Activated CD8-positive, alpha-beta memory T cell treated with anti-CD3 and anti-CD28 coated beads, Interleukin-2, amount 50 U/mL, for 1 hour (primary cell): ENCODE results near the gene TRPM4.
"Not testable (repeated sequence)": the region's sequence is repeated elsewhere in the genome, so short reads cannot be mapped to it uniquely, and the experiment has no call there.

ENCODE experiments used
- DNase-seq: peaks from one replicate; pipeline ENCODE4 v3.0.0-alpha.2; 2020; ENCODE audit errors: extremely low read depth

The TRPM4 gene

GRCh38 chr19:49151267-49152118 lies 6.1 kb upstream of the TRPM4 start:
- no peak for DNase-seq

GRCh38 chr19:49152119-49152550 lies 5.5 kb upstream of the TRPM4 start:
- DNase-seq, result no peak

DNA sequence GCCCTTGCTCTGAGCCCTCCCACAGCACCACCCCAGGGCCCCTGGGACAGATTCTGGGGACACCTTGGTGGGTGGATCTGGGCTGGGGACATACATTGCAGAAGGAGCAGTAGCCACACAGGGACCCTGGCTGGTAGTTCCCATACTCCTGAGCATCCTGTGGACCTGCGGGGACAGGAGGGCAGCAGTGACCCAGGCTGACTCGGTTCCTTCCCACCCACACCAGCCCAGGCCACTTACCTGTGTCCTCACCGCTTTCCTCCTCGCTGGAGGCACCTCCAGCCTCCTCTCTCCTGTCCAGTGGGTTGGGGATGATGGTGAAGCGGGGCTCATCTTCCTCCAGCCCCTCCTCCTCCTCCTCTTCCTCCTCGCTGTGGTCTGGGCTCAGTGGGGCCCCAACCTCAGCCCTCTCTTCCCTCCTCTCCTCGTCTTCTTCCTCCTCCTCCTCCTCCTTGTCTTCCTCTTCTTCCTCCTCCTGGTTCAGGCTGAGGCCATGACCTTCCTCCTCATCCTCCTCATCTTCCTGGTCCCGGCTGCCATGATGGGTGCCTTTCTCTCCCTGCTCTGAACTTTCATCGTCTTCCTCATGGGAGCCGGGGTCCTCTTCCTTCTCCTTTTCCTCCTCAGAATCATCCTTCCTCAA lies 4.3 kb upstream of the TRPM4 start:
- DNase-seq, result no peak

DNA sequence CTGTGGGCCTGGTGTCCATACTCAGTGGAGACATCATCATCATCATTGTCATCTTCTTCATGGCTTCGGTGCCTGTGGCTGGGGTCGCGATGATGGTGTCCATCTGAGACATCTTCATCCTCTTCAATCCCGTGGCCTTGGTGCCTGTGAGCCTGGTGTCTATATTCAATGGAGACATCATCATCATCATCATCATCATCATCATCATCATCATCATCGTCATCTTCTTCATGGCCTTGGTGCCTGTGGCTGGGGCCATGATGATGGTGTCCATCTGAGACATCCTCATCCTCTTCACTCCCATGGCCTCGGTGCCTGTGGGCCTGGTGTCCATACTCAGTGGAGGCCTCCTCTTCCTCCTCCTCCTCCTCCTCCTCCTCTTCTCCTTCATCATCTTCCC lies 3.3 kb upstream of the TRPM4 start:
- no peak for DNase-seq

DNA sequence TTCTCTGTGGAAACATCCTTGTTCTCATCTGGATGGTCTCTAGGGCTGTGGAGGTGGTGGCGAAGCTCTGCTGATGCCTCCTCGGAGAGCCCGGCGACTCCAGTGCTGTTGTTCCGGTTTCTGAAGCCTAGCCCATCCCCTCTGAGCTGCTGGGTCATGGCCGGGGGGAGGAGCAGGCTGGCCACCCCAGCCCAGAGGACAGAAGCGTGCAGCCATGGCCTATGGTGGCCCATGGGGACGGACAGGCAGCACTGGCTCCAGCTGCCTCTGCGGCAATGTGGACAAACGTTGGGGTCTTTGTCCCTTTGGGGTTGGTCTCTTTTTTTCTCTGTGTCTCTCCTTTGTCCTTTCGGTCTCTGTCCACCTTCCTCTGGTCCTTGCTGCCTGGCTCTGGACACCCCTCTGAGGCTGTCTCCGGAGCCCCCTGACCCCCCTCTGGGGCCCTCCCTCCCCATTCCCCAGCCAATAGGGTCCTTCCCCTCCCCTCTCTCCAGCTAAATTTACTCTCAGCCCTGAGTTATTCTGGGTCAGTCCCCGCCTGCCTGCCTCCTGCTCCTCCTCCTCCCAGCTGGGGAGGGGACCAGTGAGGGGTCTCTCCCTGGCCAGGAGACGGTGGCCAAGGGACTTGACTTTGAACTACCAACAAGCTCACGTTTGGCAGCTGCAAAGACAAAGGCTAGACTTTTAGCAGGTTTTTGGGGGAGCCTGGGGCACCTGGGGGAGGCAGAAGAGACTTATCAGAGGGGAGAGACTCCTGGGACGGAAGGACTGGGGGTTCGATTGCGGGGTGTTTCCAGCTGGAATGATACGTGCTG lies 2.4 kb upstream of the TRPM4 start, which contains the start of gene HRC:
HRC (minus strand) TSS at position 392 of the 815 bp plus-strand sequence; CDS start at position 233, 159 bp downstream.
- no peak for DNase-seq

GRCh38 chr19:49155820-49156346 lies 1.7 kb upstream of the TRPM4 start:
- DNase-seq, result no peak

DNA sequence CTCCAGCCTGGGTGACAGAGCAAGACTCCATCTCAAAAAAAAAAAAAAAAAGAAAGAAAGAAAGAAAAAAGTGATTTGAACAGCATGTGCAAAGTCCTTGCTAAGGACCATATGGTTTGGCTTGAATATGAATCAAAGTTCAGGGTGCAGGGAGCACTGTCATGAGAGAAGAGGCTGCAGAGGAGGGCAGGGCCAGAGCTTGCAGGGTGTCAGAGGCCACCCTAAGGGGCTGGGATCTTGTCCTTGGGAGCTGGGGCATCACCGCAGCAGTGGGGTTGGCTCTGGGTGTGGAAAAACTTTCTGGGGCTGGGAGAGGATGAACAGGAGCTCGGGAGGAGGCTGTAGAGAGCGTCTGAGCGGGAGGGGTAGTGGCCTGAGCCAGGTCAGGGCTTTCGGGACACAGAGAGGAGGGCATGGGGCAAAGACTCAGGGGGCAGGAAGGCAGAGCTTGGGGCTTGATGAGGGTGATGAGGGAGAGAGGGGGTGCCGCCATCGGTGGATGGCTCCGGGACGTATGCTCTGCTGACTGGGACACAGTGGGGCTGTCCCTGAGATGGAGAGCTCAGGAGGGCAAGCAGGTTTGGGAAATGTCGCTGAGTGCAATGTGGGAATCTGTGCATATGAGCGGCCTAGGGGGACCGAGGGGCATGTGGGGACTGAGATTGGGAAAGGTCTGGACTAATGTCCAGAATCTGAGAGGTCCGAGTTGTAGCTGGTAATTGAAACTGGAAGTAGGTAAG lies 3.0 kb downstream of the TRPM4 start:
- DNase-seq, result no peak

DNA sequence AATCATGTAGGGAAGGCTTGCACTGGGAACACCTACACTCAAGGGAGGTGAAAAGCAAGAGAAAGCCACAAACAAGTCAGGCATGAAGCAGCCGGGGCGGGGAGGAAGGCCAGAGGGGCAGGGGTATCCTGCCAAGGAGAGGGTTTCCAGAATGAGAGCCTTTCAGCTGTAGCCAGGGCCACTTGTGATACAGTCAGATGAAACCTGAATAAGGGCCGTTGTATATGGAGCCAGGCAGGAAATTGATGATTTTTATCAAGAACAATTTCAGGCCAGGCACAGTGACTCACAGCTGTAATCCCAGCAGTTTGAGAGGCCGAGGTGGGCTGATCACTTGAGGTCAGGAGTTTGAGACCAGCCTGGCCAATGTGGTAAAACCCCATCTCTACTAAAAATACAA lies 4.4 kb downstream of the TRPM4 start:
- no peak for DNase-seq

DNA sequence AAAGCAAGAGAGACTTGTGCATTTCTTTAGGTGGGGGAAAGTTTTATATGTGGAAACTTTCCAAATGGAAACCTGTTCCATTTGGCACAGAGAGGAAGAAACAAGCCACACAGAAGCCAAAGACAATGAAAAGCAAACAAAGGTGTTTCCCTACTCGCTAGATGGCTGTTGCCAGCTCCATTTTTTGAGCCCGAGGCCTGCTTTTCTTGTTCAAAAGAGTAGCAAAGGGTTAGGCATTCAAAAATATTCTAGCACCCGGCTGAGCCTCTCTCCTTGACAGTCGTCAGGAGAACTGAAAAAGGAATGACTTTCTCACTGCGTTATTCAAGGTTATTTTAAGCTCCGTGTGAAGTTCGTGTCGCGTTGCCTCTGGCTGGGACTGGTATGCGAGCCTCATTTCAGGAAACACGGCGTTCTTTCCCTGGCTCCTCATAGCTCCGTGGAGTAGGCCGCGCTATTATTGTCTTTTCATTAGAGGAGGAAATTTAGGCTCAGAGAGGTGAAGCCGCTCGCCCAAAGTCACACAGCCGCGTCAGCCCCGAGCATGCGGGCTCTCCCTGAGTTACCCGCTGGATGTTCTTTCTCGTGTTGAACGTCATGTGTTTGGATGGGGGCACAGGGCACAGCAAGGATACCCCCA lies 7.6 kb downstream of the TRPM4 start:
- DNase-seq, result no peak

GRCh38 chr19:49165865-49166301 lies 8.3 kb downstream of the TRPM4 start:
- DNase-seq, result no peak

DNA sequence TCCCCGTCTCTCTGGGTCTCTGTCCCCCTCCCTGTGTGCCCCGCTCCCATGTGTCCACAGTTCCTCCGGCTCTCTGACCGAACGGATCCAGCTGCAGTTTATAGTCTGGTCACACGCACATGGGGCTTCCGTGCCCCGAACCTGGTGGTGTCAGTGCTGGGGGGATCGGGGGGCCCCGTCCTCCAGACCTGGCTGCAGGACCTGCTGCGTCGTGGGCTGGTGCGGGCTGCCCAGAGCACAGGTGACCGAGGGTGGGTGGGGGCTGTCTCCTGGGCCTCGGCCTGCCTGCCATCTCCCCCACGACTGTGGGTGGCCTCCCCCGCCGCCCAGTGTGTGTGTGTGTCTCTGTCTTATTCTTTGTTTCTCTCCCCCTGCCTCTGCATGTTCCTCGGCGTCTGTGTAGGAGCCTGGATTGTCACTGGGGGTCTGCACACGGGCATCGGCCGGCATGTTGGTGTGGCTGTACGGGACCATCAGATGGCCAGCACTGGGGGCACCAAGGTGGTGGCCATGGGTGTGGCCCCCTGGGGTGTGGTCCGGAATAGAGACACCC lies 10.3 kb downstream of the TRPM4 start:
- DNase-seq, result no peak

DNA sequence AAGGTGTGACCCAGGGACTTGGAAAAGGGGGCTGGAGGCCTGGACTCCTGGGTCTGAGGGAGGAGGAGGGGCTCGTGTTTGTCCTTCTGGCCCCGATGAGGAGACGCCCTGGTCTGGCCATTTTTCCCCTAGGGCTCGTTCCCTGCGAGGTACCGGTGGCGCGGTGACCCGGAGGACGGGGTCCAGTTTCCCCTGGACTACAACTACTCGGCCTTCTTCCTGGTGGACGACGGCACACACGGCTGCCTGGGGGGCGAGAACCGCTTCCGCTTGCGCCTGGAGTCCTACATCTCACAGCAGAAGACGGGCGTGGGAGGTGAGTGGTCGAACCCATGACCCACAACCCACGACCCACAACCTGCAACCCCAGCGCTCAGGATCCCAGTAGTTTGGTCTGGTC lies 10.8 kb downstream of the TRPM4 start:
- DNase-seq, result no peak

- DNase-seq, result no peak
Measured at GRCh38 chr19:49173198-49173597, 15.6 kb downstream of the TRPM4 start.

DNA sequence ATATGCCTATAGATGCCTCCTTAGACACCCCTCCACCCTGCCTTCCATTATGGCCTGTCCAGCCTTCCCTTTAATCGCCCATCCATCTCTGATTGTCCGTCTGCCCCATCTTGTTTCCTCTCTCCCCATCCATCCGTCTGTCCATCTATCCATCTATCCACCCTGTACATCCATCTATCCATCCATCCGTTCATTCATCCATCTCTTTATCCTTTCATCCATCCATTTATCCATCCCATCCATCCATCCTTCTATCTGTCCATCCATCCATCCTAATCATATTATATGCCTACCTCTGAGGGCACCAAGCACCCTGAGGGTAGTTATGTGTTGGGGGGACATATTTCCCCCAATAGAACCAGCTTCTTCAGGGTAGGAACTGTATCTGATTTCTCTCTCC lies 23.1 kb downstream of the TRPM4 start:
- no peak for DNase-seq

- DNase-seq, result not testable (repeated sequence)
Measured at GRCh38 chr19:49182010-49182847, 24.6 kb downstream of the TRPM4 start.

DNA sequence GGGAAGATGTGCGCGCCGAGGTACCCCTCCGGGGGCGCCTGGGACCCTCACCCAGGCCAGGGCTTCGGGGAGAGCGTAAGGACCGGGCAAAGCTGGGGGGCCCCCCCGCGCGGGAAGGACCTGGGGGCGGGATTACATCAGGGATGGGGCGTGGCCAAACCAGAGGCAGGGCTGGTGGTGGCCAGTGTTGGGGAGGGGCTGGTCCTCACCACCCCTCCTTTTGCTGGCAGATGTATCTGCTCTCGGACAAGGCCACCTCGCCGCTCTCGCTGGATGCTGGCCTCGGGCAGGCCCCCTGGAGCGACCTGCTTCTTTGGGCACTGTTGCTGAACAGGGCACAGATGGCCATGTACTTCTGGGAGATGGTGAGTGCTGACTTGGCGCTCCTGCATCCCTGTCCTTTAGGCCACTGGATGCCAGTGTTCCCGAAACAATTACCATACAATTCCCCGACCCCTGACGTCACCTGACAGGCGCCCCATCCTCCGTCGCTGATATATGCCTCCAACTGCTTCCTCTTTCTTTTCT lies 25.3 kb downstream of the TRPM4 start:
- DNase-seq, result no peak

DNA sequence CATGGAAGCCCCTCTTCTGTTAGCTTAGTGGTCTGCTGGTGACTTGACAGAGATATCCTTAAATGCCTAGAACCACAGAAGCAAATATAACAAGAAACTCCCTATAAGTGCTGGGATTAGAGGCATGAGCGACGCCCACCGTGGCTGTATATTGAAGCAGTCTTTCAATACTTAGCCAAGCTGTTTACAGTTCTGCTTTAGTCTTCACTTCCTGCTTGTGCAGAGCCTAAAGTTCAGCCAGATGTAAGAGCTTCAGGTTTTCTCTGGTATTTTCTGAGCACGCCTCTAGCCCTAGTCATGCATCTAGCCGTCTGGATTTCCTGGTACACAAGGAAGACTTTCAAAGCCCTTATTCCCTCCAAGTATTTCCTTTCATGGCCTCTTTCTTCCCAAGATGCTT lies 28.5 kb downstream of the TRPM4 start:
- no peak for DNase-seq

- DNase-seq, result no peak
Measured at GRCh38 chr19:49188626-49189200, 31.1 kb downstream of the TRPM4 start.

DNA sequence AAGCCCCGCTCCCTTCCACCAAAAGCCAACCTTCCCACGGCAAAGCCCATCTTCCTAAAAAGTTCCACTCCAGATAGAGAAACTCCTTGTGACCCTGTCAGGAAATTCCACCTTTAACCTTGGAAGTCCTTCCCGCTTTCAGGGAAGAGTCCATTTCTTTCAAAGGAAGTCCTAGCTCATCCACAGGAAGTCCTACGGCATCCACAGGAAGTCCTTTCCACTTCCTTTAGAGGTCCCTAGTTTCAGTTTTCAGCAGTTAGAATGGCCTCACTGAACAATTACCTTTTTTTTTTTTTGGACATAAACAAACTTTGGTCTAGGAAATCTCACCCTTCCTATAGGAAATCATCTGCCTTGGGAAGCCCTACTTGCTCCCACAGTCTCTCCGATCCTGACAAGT lies 31.7 kb downstream of the TRPM4 start:
- no peak for DNase-seq
